GM23338 (cell line): ENCODE measurements around the gene CFAP251. TPM values are rescaled to one million over a fixed set of nuclear protein-coding genes. Genes with fewer than 3 reads are reported as not detected.

ENCODE experiments used
- ATAC-seq: fragments of 200-7000 bp; cut with Tn5 transposase; 3 replicates; pipeline ENCODE4 v1.9.1; 2020
- DNase-seq: peaks from one replicate; pipeline ENCODE4 v3.0.0-alpha.2; 2015; ENCODE audit warnings: low spot score
- H2AFZ ChIP-seq: fragments of 200-600 bp; sonication (generic); 2 replicates; pipeline ENCODE4 v1.8.0; 2016; ENCODE audit warnings: antibody characterized with exemption, mild to moderate bottlenecking, moderate library complexity
- H3F3A ChIP-seq: fragments of 200-600 bp; sonication (generic); replicated peaks from 2 replicates; pipeline ENCODE4 v1.8.0; 2017; ENCODE audit warnings: antibody characterized with exemption, mixed run types, low read depth
- H3K27ac ChIP-seq: fragments of 200-600 bp; sonication (generic); 2 replicates; pipeline ENCODE4 v1.6.1; 2016; ENCODE audit warnings: low read depth
- H3K27me3 ChIP-seq: fragments of 200-600 bp; sonication (generic); 2 replicates; pipeline ENCODE4 v1.8.0; 2016; ENCODE audit warnings: mild to moderate bottlenecking, mixed run types, moderate library complexity; ENCODE audit not compliant: insufficient read depth
- H3K36me3 ChIP-seq: fragments of 200-600 bp; sonication (generic); 2 replicates; pipeline ENCODE4 v1.8.0; 2016; ENCODE audit warnings: mild to moderate bottlenecking; ENCODE audit not compliant: insufficient read depth
- H3K4me1 ChIP-seq: fragments of 200-600 bp; sonication (generic); 2 replicates; pipeline ENCODE4 v1.8.0; 2016; ENCODE audit warnings: mild to moderate bottlenecking, moderate library complexity; ENCODE audit not compliant: insufficient read depth
- H3K4me2 ChIP-seq: fragments of 200-600 bp; sonication (generic); 2 replicates; pipeline ENCODE4 v1.7.1; 2017; ENCODE audit warnings: mixed run types
- H3K4me3 ChIP-seq: fragments of 200-600 bp; sonication (generic); 2 replicates; pipeline ENCODE4 v1.6.1; 2016; ENCODE audit warnings: mixed run types
- H3K79me2 ChIP-seq: fragments of 200-600 bp; sonication (generic); replicated peaks from 2 replicates; pipeline ENCODE4 v1.8.0; 2017; ENCODE audit warnings: mild to moderate bottlenecking; ENCODE audit not compliant: insufficient read depth
- H3K9me2 ChIP-seq: fragments of 200-600 bp; sonication (generic); 2 replicates; pipeline ENCODE4 v1.8.0; 2017; ENCODE audit not compliant: insufficient read depth
- H4K20me1 ChIP-seq: fragments of 200-600 bp; sonication (generic); replicated peaks from 2 replicates; pipeline ENCODE4 v1.8.0; 2017; ENCODE audit warnings: mild to moderate bottlenecking; ENCODE audit not compliant: insufficient read depth
- H3K27ac Mint-ChIP-seq: 2 replicates; pipeline ENCODE4 v1.8.0; 2020; ENCODE audit warnings: inconsistent platforms, mild to moderate bottlenecking, moderate library complexity, mixed read lengths
- H3K27me3 Mint-ChIP-seq: 3 replicates; pipeline ENCODE4 v1.8.0; 2022; ENCODE audit warnings: low read depth, mild to moderate bottlenecking, moderate library complexity, mixed read lengths, inconsistent platforms; ENCODE audit not compliant: insufficient read depth, poor library complexity
- H3K36me3 Mint-ChIP-seq: 3 replicates; pipeline ENCODE4 v1.8.0; 2021; ENCODE audit warnings: low read depth, mild to moderate bottlenecking, inconsistent platforms, moderate library complexity, mixed read lengths
- H3K4me1 Mint-ChIP-seq: 3 replicates; pipeline ENCODE4 v1.8.0; 2020; ENCODE audit warnings: mild to moderate bottlenecking, inconsistent platforms, mixed read lengths
- H3K4me3 Mint-ChIP-seq: 3 replicates; pipeline ENCODE4 v1.8.0; 2021; ENCODE audit warnings: moderate library complexity, mild to moderate bottlenecking, inconsistent platforms, mixed read lengths
- H3K9me3 Mint-ChIP-seq: 3 replicates; pipeline ENCODE4 v1.8.0; 2020; ENCODE audit warnings: moderate library complexity, mild to moderate bottlenecking, inconsistent platforms, mixed read lengths
- CREB1 ChIP-seq: fragments of 250-450 bp; sonication (Bioruptor Pico); IDR thresholded peaks from 2 replicates; pipeline ENCODE4 v1.5.0; 2020; ENCODE audit warnings: low read depth, mild to moderate bottlenecking, moderate library complexity
- CTCF ChIP-seq, 2 experiments: fragments of 200-600 bp in 1 of 2; sonication (generic) in 1 of 2; conservative IDR thresholded peaks; 2 replicates each; pipeline versions ENCODE4 v1.5.1 to v1.6.1; 2016 to 2017; ENCODE audit warnings: antibody characterized with exemption in 2 of 2, low read depth in 2 of 2, mild to moderate bottlenecking in 2 of 2, moderate library complexity in 1 of 2
- EZH2 ChIP-seq: fragments of 200-600 bp; sonication (generic); IDR thresholded peaks from one replicate; pipeline ENCODE4 v1.8.0; 2017; ENCODE audit warnings: antibody characterized with exemption, mild to moderate bottlenecking, low read depth; ENCODE audit not compliant: unreplicated experiment
- EZH2phosphoT487 ChIP-seq: fragments of 200-600 bp; sonication (generic); IDR thresholded peaks from one replicate; pipeline ENCODE4 v1.8.1; 2018; ENCODE audit warnings: antibody characterized with exemption; ENCODE audit not compliant: unreplicated experiment
- JUNB ChIP-seq: IDR thresholded peaks from one replicate; pipeline ENCODE4 v1.6.1; 2016; ENCODE audit warnings: antibody characterized with exemption; ENCODE audit not compliant: unreplicated experiment
- NANOG ChIP-seq: IDR thresholded peaks from 2 replicates; pipeline ENCODE4 v1.6.1; 2016; ENCODE audit warnings: antibody characterized with exemption, borderline replicate concordance
- POLR2AphosphoS5 ChIP-seq: IDR thresholded peaks from 2 replicates; pipeline ENCODE4 v1.6.1; 2016; ENCODE audit warnings: antibody characterized with exemption, low read depth
- STAT1 ChIP-seq: IDR thresholded peaks from one replicate; pipeline ENCODE4 v1.6.1; 2016; ENCODE audit warnings: antibody characterized with exemption; ENCODE audit not compliant: unreplicated experiment
- ZNF114 ChIP-seq: fragments of 250-450 bp; sonication (Bioruptor Pico); IDR thresholded peaks from 2 replicates; pipeline ENCODE4 v1.5.0; 2020; ENCODE audit warnings: mild to moderate bottlenecking, moderate library complexity
- ZNF331 ChIP-seq: fragments of 250-450 bp; sonication (Bioruptor Pico); IDR thresholded peaks from 2 replicates; pipeline ENCODE4 v1.5.0; 2020; ENCODE audit warnings: low read depth, mild to moderate bottlenecking, moderate library complexity
- polyA plus RNA-seq: library from polyadenylated mRNA; unstranded; fragments of >200 nt; fragmentation: Nextera tagmentation; extraction: Ambion mirVana; gene quantifications from 2 replicates; pipeline ENCODE4 v1.2.1, GENCODE V29; 2016
- total RNA-seq: library from RNA; depleted of rRNA; stranded (reverse); fragments of >200 nt; shearing (Covaris generic); gene quantifications from 2 replicates; pipeline ENCODE4 v1.2.3, GENCODE V29; 2014
- TF ChIP-seq, protein P1 (sequence below): IDR thresholded peaks from one replicate; pipeline ENCODE4 v1.6.1; 2018; ENCODE audit warnings: antibody characterized with exemption; ENCODE audit not compliant: unreplicated experiment
- TF ChIP-seq, protein P2 (sequence below): IDR thresholded peaks from 2 replicates; pipeline ENCODE4 v1.6.1; 2016; ENCODE audit warnings: antibody characterized with exemption

Gene CFAP251
- total and polyA plus RNA-seq, 2 experiments from 2014 or later = 1.4 to 2.5 TPM

DNA sequence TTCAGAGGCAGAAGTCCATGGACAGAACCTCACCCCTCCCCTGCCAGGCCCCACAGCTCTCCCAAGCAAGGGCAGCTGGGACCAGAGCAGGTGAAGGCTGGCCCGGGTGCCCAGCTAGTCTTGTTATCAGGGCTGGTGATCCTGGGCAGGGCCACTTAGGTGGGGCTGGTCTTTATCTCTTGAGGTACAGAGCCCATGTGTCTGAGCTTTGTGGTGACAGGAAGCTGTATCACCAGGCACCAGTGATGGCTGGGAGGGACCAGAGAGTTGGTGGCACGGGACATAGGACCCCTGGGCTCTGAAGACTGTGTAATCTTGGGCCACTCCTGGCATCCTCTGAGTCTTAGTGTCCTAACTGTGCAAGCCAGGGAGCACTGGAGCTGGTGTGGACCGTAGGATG, 46.9 kb upstream of the CFAP251 start (continued):
- TF ChIP-seq EZH2phosphoT487 (no peak), ZNF114 (CRISPR knock-in tag) (no peak), ZNF331 (CRISPR knock-in tag) (no peak)
- TF ChIP-seq, protein P1, sequence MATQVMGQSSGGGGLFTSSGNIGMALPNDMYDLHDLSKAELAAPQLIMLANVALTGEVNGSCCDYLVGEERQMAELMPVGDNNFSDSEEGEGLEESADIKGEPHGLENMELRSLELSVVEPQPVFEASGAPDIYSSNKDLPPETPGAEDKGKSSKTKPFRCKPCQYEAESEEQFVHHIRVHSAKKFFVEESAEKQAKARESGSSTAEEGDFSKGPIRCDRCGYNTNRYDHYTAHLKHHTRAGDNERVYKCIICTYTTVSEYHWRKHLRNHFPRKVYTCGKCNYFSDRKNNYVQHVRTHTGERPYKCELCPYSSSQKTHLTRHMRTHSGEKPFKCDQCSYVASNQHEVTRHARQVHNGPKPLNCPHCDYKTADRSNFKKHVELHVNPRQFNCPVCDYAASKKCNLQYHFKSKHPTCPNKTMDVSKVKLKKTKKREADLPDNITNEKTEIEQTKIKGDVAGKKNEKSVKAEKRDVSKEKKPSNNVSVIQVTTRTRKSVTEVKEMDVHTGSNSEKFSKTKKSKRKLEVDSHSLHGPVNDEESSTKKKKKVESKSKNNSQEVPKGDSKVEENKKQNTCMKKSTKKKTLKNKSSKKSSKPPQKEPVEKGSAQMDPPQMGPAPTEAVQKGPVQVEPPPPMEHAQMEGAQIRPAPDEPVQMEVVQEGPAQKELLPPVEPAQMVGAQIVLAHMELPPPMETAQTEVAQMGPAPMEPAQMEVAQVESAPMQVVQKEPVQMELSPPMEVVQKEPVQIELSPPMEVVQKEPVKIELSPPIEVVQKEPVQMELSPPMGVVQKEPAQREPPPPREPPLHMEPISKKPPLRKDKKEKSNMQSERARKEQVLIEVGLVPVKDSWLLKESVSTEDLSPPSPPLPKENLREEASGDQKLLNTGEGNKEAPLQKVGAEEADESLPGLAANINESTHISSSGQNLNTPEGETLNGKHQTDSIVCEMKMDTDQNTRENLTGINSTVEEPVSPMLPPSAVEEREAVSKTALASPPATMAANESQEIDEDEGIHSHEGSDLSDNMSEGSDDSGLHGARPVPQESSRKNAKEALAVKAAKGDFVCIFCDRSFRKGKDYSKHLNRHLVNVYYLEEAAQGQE = no peak

DNA sequence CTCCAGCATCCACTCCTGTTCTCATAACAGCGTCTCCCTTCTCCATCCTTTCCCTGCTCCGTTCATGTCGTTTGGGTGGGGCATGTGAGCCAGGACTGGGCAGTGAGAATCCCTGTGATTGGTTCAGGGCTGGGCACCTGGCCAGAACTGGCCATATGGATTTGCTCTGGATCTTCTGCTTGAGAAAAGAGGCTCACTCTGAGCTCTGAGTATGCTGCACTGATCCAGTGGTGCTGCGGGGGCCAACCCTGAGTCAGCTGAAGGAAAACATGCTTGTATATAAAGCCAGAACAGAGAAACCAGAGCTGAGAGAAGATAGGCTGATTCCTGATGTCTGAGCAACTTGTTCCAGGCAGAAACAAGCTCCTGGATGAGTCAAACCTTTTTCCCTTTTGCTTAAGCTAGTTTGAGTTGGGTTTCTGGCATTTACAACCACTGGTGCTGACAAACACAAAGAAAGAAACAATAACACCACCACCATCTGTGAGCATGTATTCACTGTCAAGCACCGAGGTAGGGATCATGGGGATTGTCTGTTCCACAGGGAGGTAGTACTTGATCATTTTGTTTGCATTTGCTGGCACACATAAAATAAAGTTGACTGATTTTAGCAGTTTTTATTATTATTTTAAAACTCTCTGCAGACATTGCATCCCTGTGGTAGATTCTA, 45.7 kb upstream of the CFAP251 start:
- Histone ChIP-seq H3K4me1 (no peaks in the 10 kb centered on the region), H3K79me2 (no peaks in the 10 kb centered on the region), H3K27me3 (no peaks in the 10 kb centered on the region), H4K20me1 (no peaks in the 10 kb centered on the region), H3K4me2 (no peak overlapping the region), H2AFZ (0 out of 2 replicates have a peak overlapping the region, but pooled peaks have one; percentile 5), H3K27ac (no peak overlapping the region), H3F3A (no peaks in the 10 kb centered on the region), H3K9me2 (no peaks in the 10 kb centered on the region), H3K36me3 (no peaks in the 10 kb centered on the region), H3K4me3 (no peak overlapping the region)
- no peaks in the 10 kb centered on the region for H3K9me3 Mint-ChIP-seq
- no peak overlapping the region for H3K4me3 Mint-ChIP-seq
- no peaks in the 10 kb centered on the region for H3K4me1 Mint-ChIP-seq
- H3K27ac Mint-ChIP-seq = no peak overlapping the region
- no peaks in the 10 kb centered on the region for H3K36me3 Mint-ChIP-seq
- DNase-seq (no peak), ATAC-seq (peak; percentile 53; the same call in 2 of the 3 replicates)
- H3K27me3 Mint-ChIP-seq = peaks cover 3% of the 10 kb centered on the region
- no peak for TF ChIP-seq JUNB
- TF ChIP-seq, protein P1 = no peak
- no peak for TF ChIP-seq ZNF114 (CRISPR knock-in tag)
- TF ChIP-seq NANOG = no peak
- TF ChIP-seq, protein P2, sequence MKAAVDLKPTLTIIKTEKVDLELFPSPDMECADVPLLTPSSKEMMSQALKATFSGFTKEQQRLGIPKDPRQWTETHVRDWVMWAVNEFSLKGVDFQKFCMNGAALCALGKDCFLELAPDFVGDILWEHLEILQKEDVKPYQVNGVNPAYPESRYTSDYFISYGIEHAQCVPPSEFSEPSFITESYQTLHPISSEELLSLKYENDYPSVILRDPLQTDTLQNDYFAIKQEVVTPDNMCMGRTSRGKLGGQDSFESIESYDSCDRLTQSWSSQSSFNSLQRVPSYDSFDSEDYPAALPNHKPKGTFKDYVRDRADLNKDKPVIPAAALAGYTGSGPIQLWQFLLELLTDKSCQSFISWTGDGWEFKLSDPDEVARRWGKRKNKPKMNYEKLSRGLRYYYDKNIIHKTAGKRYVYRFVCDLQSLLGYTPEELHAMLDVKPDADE = no peak
- no peak for TF ChIP-seq EZH2phosphoT487
- TF ChIP-seq CTCF (conservative IDR thresholded peaks at IDR 0.05; ENCODE audit: low read depth in 2 of 2) = no peak
- TF ChIP-seq EZH2 = no peak
- no peak for TF ChIP-seq STAT1
- no peak for TF ChIP-seq ZNF331 (CRISPR knock-in tag)
- no peak for TF ChIP-seq POLR2AphosphoS5
- TF ChIP-seq CREB1 (CRISPR knock-in tag) = no peak
